ENCODE data around the gene MTUS2.

- TF ChIP-seq POLR2AphosphoS5 (IDR thresholded peaks at IDR 0.05) (peak; percentile 28), EZH2 (IDR thresholded peaks at IDR 0.05; ENCODE audit: borderline replicate concordance, insufficient read depth, low read length, poor library complexity, severe bottlenecking) (no peak), CTCF (IDR thresholded peaks at IDR 0.05; ENCODE audit: poor library complexity, severe bottlenecking) (no peak), EP300 (conservative IDR thresholded peaks at IDR 0.05; ENCODE audit: poor library complexity, severe bottlenecking) (peak; percentile 74), SMC3 (conservative IDR thresholded peaks at IDR 0.05; ENCODE audit: poor library complexity) (no peak), MXI1 (conservative IDR thresholded peaks at IDR 0.05; ENCODE audit: poor library complexity, severe bottlenecking) (no peak), REST (IDR thresholded peaks at IDR 0.05; ENCODE audit: borderline replicate concordance) (no peak)
These were observed 662.4 kb downstream of the MTUS2 start for GRCh38 chr13:29482504-29482903.

All from neural cell (in vitro differentiated cells).